Memory B cell (primary cell): ENCODE data around the gene MUS81.
"Not testable (repeated sequence)": the region's sequence is repeated elsewhere in the genome, so short reads cannot be mapped to it uniquely, and the experiment has no call there.

Source experiments
- ATAC-seq: fragments of 150-1000 bp; cut with Tn5 transposase; 2 replicates; pipeline ENCODE4 v1.10.0; 2021; ENCODE audit warnings: low read depth, mild to moderate bottlenecking, moderate library complexity
- DNase-seq, 2 donors: peaks; one replicate each; pipeline ENCODE4 v3.0.0; 2022; ENCODE audit warnings: low spot score in 2 of 2
- H3K27ac Mint-ChIP-seq: one replicate; pipeline ENCODE4 v1.8.0; 2022; ENCODE audit warnings: mild to moderate bottlenecking, moderate library complexity, mixed read lengths
- H3K27me3 Mint-ChIP-seq: one replicate; pipeline ENCODE4 v1.8.0; 2022; ENCODE audit warnings: mixed read lengths
- H3K36me3 Mint-ChIP-seq: one replicate; pipeline ENCODE4 v1.8.0; 2022; ENCODE audit warnings: mild to moderate bottlenecking, mixed read lengths
- H3K4me1 Mint-ChIP-seq: one replicate; pipeline ENCODE4 v1.8.0; 2022; ENCODE audit warnings: mixed read lengths
- H3K4me3 Mint-ChIP-seq: one replicate; pipeline ENCODE4 v1.8.0; 2022; ENCODE audit warnings: mild to moderate bottlenecking, moderate library complexity, mixed read lengths
- H3K9me3 Mint-ChIP-seq: one replicate; pipeline ENCODE4 v1.8.0; 2022; ENCODE audit warnings: mixed read lengths

MUS81 gene

DNA sequence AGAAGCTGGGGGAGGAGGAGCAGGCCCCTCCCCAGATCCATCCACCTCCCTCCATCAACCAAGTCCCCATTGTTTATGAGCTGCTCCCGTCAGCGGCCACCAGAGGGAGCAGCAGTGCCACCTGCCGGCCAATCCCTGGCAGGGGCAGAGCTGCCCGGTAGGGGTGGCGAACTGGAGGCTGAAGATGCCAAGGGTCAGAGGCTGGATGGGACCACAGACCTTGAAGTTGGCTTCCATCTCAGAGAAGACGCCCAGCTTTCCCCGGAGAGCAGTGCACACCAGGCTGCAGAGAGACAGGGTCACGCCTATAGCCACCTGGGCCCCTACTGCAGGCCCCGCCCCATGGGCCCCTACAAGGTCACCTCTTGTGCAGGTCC, 24.5 kb downstream of the MUS81 start:
- H3K27me3 Mint-ChIP-seq: no peaks in the 10 kb centered on the region
- peak; percentile 57 for ATAC-seq
- H3K4me1 Mint-ChIP-seq: peaks cover 31% of the 10 kb centered on the region
- peaks cover 11% of the 10 kb centered on the region for H3K36me3 Mint-ChIP-seq
- peak; percentile 80 to 82 for DNase-seq
- no peaks in the 10 kb centered on the region for H3K9me3 Mint-ChIP-seq
- no peak overlapping the region for H3K4me3 Mint-ChIP-seq
- peak overlapping the region; percentile 32 for H3K27ac Mint-ChIP-seq

DNA sequence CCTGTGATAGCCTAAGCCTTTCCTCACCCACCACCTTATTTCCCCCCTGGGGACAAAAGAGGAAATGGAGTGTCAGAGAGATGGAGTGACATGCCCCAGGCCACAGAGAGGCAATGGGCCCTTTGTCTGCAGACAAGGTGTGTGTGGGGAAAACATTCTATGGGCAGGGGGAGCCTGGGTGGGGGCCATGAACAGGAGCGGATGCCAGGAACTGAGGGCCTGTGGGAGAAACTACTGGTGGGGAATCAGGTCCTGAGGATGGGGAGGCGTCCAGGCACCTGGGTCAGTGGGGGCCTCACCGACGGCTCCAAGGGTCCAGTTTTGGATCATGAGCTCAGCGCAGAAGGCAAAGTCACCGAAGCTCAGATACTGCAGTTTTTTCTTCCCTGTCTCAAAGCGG, 25.0 kb downstream of the MUS81 start:
- no peak overlapping the region for H3K27ac Mint-ChIP-seq
- ATAC-seq (no peak), DNase-seq (no peak)
- H3K9me3 Mint-ChIP-seq: no peaks in the 10 kb centered on the region
- H3K36me3 Mint-ChIP-seq: peaks cover 11% of the 10 kb centered on the region
- no peaks in the 10 kb centered on the region for H3K27me3 Mint-ChIP-seq
- H3K4me3 Mint-ChIP-seq: no peak overlapping the region
- H3K4me1 Mint-ChIP-seq: peaks cover 37% of the 10 kb centered on the region

GRCh38 chr11:65885808-65886536, 25.7 kb downstream of the MUS81 start:
- Mint-ChIP-seq H3K9me3 (no peaks in the 10 kb centered on the region), H3K4me1 (peaks cover 37% of the 10 kb centered on the region), H3K4me3 (no peak overlapping the region), H3K36me3 (peaks cover 11% of the 10 kb centered on the region), H3K27ac (no peak overlapping the region), H3K27me3 (no peaks in the 10 kb centered on the region)
- ATAC-seq (no peak), DNase-seq (no peak)

- H3K27ac Mint-ChIP-seq: no peak overlapping the region
- peak overlapping the region; percentile 88 for H3K4me3 Mint-ChIP-seq
- DNase-seq (no peak), ATAC-seq (no peak)
- no peaks in the 10 kb centered on the region for H3K9me3 Mint-ChIP-seq
- H3K27me3 Mint-ChIP-seq: no peaks in the 10 kb centered on the region
- peaks cover 11% of the 10 kb centered on the region for H3K36me3 Mint-ChIP-seq
- peaks cover 40% of the 10 kb centered on the region for H3K4me1 Mint-ChIP-seq
These were observed 26.8 kb downstream of the MUS81 start for GRCh38 chr11:65886826-65887722.

GRCh38 chr11:65887723-65888162, 27.5 kb downstream of the MUS81 start:
- H3K27ac Mint-ChIP-seq: peak overlapping the region; percentile 87

GRCh38 chr11:65888163-65888814, 28.1 kb downstream of the MUS81 start, which contains the start of gene FIBP:
FIBP (minus strand) TSS chr11:65888471; CDS start chr11:65888418, 53 bp downstream.
- peak; percentile 52 for ATAC-seq
- H3K27me3 Mint-ChIP-seq: no peaks in the 10 kb centered on the region
- peaks cover 11% of the 10 kb centered on the region for H3K36me3 Mint-ChIP-seq
- no peaks in the 10 kb centered on the region for H3K9me3 Mint-ChIP-seq
- H3K4me3 Mint-ChIP-seq: peak within 1 kb of the TSS; percentile 88
- H3K27ac Mint-ChIP-seq: peak within 1 kb of the TSS; percentile 87
- peaks cover 51% of the 10 kb centered on the region for H3K4me1 Mint-ChIP-seq
- peak; percentile 87 to 92 for DNase-seq

More at GRCh38 chr11:65887723-65888162, 27.5 kb downstream of the MUS81 start:
- H3K4me3 Mint-ChIP-seq: peak overlapping the region; percentile 88
- ATAC-seq: no peak
- peaks cover 11% of the 10 kb centered on the region for H3K36me3 Mint-ChIP-seq
- H3K27me3 Mint-ChIP-seq: no peaks in the 10 kb centered on the region
- no peaks in the 10 kb centered on the region for H3K9me3 Mint-ChIP-seq
- H3K4me1 Mint-ChIP-seq: peaks cover 47% of the 10 kb centered on the region
- no peak for DNase-seq

- DNase-seq (peak; percentile 98), ATAC-seq (peak; percentile 73)
- Mint-ChIP-seq H3K36me3 (peaks cover 3% of the 10 kb centered on the region), H3K9me3 (no peaks in the 10 kb centered on the region), H3K27ac (peak within 1 kb of the TSS; percentile 87), H3K27me3 (no peaks in the 10 kb centered on the region), H3K4me3 (peak within 1 kb of the TSS; percentile 88), H3K4me1 (peaks cover 48% of the 10 kb centered on the region)
These were observed 30.3 kb downstream of the MUS81 start, which contains the start of gene CCDC85B for GRCh38 chr11:65890324-65891218. CCDC85B (plus strand) TSS chr11:65890673; CDS start chr11:65890784, 111 bp downstream.

- H3K4me1 Mint-ChIP-seq: peaks cover 45% of the 10 kb centered on the region
- no peaks in the 10 kb centered on the region for H3K27me3 Mint-ChIP-seq
- peak overlapping the region; percentile 88 for H3K4me3 Mint-ChIP-seq
- peaks cover 2% of the 10 kb centered on the region for H3K36me3 Mint-ChIP-seq
- H3K9me3 Mint-ChIP-seq: no peaks in the 10 kb centered on the region
- no peak for DNase-seq
- peak overlapping the region; percentile 43 for H3K27ac Mint-ChIP-seq
- ATAC-seq: no peak
These were observed 31.2 kb downstream of the MUS81 start for GRCh38 chr11:65891219-65892136.

DNA sequence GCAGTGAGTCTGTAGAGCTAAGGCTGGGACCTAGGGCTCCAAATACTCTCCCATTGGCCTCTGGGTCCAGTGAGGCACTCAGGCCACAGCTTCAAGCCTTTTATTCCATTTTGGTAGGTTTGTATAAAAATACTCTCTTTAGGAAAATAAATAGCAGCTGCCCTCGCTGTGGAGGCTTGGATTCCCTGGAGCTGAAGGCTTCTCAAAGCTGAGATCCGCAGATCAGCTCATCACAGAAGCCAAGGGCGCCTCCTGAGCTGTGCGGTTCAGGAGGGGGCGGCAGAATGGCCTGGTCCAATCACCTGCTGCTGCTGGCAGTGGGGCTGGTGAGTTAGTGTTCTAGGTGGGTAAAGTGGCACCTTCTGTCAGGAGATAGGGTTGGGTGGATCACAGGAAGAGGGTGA, 31.9 kb downstream of the MUS81 start:
- H3K4me3 Mint-ChIP-seq: peak overlapping the region; percentile 88
- H3K4me1 Mint-ChIP-seq: peaks cover 41% of the 10 kb centered on the region
- not testable (repeated sequence) for DNase-seq, H3K27me3 Mint-ChIP-seq, H3K36me3 Mint-ChIP-seq, H3K9me3 Mint-ChIP-seq, ATAC-seq
- peak overlapping the region; percentile 43 for H3K27ac Mint-ChIP-seq

- H3K36me3 Mint-ChIP-seq: no peaks in the 10 kb centered on the region
These were observed 32.6 kb downstream of the MUS81 start for GRCh38 chr11:65892661-65893317.

DNA sequence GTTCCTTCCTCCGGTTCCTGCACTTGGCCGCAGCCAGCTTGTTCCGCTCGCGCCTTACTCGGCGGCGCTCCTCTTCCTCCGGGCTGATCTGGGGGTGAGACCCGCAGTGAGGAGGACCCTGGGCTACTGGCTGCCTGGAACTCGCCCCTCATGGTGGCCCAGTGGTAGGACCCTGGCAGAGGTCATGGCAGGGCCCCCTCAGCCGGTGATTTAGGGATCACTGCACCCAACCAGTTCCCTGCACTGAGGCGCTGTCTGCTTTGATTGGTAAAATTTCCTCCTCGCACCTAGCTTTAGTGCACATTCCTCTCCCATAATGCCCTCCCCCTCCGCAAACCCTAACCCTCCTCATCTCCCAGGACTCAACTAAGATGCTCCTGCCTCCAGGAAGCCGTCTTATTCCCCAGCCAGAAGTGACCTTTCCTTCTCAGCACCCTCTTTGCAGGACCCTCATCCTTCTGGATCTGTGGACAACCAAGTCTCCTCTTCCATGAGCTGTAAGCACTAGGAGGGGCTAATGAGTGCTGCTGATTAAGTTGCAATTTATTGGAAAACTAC, 33.9 kb downstream of the MUS81 start:
- DNase-seq (no peak), ATAC-seq (no peak)
- Mint-ChIP-seq H3K27me3 (peaks cover 1% of the 10 kb centered on the region), H3K9me3 (no peaks in the 10 kb centered on the region), H3K4me3 (peak overlapping the region; percentile 78), H3K36me3 (no peaks in the 10 kb centered on the region), H3K27ac (peak overlapping the region; percentile 87), H3K4me1 (peaks cover 31% of the 10 kb centered on the region)

More at GRCh38 chr11:65892661-65893317, 32.6 kb downstream of the MUS81 start:
- ATAC-seq: no peak
- H3K4me3 Mint-ChIP-seq: peak overlapping the region; percentile 88
- peaks cover 36% of the 10 kb centered on the region for H3K4me1 Mint-ChIP-seq
- H3K9me3 Mint-ChIP-seq: no peaks in the 10 kb centered on the region
- DNase-seq: no peak
- no peaks in the 10 kb centered on the region for H3K27me3 Mint-ChIP-seq
- H3K27ac Mint-ChIP-seq: peak overlapping the region; percentile 43
